ENCODE data around the gene CNNM2. TPM values are rescaled to one million over a fixed set of nuclear protein-coding genes. Genes with fewer than 3 reads are reported as not detected.
"Not testable (repeated sequence)": the region's sequence is repeated elsewhere in the genome, so short reads cannot be mapped to it uniquely, and the experiment has no call there.

The CNNM2 gene
- total RNA-seq, 3 donors from 2014 or later, result 22.6 to 53.2 (median 27.3) TPM

DNA sequence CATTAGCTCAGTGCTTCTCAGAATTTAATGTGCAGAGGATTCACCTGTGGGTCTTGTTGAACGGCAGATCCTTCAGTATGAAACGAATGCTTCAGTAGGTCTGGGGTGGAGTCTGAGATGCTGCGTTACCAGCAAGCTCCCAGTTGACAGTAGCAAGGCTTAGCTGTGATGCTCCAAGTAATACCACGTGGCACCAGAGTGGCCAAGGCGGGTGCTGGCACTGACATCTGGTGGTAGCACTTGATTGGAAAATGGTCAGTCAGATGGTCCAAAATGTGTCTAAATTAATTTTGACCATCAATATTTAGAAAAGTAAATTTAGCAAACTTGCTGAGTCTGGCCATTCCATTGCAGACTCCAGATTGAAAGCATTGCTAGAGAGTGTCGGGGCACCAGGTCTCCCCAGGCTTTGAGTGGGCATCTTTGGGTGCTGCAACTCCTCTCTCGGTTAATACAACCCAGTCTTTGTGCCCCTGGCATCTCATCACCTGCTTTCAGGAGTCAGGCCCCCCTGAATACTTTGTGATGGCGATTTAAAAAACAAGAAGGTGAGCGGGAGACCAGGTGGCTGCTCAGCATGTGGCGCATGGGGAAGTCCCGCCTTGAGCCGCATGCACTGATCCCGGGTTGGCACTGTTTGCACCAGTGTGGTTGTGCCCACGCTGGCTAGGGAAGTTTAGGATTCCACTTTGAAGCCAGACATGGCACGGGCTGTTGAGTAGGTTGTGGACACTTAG is 144.9 kb downstream of the CNNM2 start:
- intact Hi-C loops (cut with DNase I, micrococcal nuclease), result loop anchor here in 1 of 2 donors (10.0 kb wide), 1 partner anchor 148 kb away; the partner anchor contains the start of gene CNNM2
- DNase-seq (no peak), ATAC-seq (no peak)
- TF ChIP-seq, protein P1, sequence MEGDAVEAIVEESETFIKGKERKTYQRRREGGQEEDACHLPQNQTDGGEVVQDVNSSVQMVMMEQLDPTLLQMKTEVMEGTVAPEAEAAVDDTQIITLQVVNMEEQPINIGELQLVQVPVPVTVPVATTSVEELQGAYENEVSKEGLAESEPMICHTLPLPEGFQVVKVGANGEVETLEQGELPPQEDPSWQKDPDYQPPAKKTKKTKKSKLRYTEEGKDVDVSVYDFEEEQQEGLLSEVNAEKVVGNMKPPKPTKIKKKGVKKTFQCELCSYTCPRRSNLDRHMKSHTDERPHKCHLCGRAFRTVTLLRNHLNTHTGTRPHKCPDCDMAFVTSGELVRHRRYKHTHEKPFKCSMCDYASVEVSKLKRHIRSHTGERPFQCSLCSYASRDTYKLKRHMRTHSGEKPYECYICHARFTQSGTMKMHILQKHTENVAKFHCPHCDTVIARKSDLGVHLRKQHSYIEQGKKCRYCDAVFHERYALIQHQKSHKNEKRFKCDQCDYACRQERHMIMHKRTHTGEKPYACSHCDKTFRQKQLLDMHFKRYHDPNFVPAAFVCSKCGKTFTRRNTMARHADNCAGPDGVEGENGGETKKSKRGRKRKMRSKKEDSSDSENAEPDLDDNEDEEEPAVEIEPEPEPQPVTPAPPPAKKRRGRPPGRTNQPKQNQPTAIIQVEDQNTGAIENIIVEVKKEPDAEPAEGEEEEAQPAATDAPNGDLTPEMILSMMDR (IDR thresholded peaks at IDR 0.05), result no peak
- no peaks in the 10 kb centered on the region for H3K36me3 ChIP-seq (ENCODE audit: low read depth)
- no peaks in the 10 kb centered on the region for H3K4me1 ChIP-seq (ENCODE audit: low read depth)
- H3K4me3 ChIP-seq, result no peak overlapping the region
- H3K9me3 ChIP-seq, result no peaks in the 10 kb centered on the region

DNA sequence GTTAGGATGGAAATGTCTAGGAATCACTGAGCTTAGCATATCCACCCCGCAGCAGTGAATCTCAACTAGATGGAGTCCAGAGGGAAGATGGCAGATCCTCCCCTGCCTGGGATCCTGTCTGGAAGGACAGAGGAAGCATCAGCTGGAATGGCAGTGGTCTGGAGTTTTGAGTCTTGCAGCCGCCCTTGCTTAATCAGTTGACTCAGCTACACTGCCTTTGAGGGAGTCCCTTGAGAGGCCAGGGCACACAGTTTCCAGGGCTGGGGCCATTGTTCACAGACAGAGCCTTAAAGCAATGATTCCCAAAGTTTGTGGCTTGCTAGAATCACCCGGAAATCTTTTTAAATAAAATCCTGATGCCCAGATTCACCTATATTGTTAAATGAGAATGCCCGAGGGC is 146.9 kb downstream of the CNNM2 start:
- DNase-seq (no peak), ATAC-seq (no peak)
- H3K4me3 ChIP-seq, result no peak overlapping the region
- H3K4me1 ChIP-seq (ENCODE audit: low read depth), result no peaks in the 10 kb centered on the region
- no peaks in the 10 kb centered on the region for H3K9me3 ChIP-seq
- H3K36me3 ChIP-seq (ENCODE audit: low read depth), result no peaks in the 10 kb centered on the region
- TF ChIP-seq, protein P1 (IDR thresholded peaks at IDR 0.05), result no peak
- intact Hi-C loops (cut with DNase I, micrococcal nuclease), result loop anchor here (5.0 to 10.0 kb wide), 2 partner anchors 148 to 150 kb away; partner anchors contain the start of gene CNNM2 (in 2 of the 2)

GRCh38 chr10:103066141-103067098 is 148.3 kb downstream of the CNNM2 start:
- intact Hi-C loops (cut with DNase I, micrococcal nuclease), result loop anchor here (5.0 to 10.0 kb wide), 2 partner anchors 149 to 152 kb away; partner anchors contain the start of gene CNNM2 (in 2 of the 2)
- peak in 1 of 3 donors; percentile 12 for DNase-seq

DNA sequence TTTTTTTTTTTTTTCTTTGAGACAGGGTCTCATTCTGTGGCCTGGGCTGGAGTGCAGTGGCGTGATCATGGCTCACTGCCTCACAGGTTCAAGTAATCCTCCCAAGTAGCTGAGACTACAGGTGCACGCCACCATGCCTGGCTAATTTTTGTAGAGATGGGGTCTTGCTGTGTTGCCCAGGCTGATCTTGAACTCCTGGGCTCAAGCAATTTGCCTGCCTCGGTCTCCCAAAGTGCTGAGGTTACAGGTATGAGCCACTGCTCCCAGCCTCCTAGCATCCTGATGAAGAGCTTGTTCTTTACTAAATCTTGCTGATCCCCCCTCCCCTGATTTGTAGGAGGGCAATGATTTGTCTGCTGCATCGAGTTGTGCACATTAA is 149.0 kb downstream of the CNNM2 start:
- not testable (repeated sequence) for ATAC-seq; H3K9me3 ChIP-seq; H3K4me1 ChIP-seq (ENCODE audit: low read depth); H3K36me3 ChIP-seq (ENCODE audit: low read depth); DNase-seq; H3K4me3 ChIP-seq
- intact Hi-C loops (cut with DNase I, micrococcal nuclease), result loop anchor here (5.0 to 10.0 kb wide), 2 partner anchors 150 to 152 kb away; partner anchors contain the start of gene CNNM2 (in 2 of the 2)

More at GRCh38 chr10:103066141-103067098, 148.3 kb downstream of the CNNM2 start:
- H3K4me1 ChIP-seq (ENCODE audit: low read depth), result no peaks in the 10 kb centered on the region
- H3K4me3 ChIP-seq, result no peak overlapping the region
- TF ChIP-seq, protein P1 (IDR thresholded peaks at IDR 0.05), result no peak
- H3K9me3 ChIP-seq, result no peaks in the 10 kb centered on the region
- H3K36me3 ChIP-seq (ENCODE audit: low read depth), result no peaks in the 10 kb centered on the region
- ATAC-seq, result peak; percentile 58

DNA sequence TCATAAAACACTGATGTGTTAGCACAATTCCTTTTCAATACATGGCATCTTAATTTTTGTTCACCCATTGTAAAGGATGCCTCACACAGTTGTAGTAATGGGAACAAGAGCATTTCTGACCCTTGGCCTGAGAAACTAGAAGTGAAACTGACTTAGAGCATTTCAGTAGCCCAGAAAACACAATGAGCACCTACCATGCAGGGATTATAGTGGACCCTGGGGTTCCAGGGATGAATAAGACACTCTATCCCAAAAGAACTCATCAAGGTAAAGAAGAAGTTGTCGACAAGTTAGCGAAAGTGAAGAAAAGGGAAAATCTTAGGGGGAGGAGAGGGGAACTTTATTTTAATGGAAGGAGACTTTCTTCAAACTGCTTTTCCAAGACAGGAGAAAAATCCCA is 149.4 kb downstream of the CNNM2 start:
- Histone ChIP-seq H3K4me1 (ENCODE audit: low read depth) (no peaks in the 10 kb centered on the region), H3K9me3 (no peaks in the 10 kb centered on the region), H3K36me3 (ENCODE audit: low read depth) (no peaks in the 10 kb centered on the region), H3K4me3 (no peak overlapping the region)
- ATAC-seq, result no peak
- intact Hi-C loops (cut with DNase I, micrococcal nuclease), result loop anchor here (5.0 to 10.0 kb wide), 2 partner anchors 150 to 153 kb away; partner anchors contain the start of gene CNNM2 (in 2 of the 2)
- DNase-seq, result no peak
- TF ChIP-seq, protein P1 (IDR thresholded peaks at IDR 0.05), result no peak

Data from mucosa of descending colon (tissue), 3 donors.